ENCODE results near the gene PARD6G.

DNA sequence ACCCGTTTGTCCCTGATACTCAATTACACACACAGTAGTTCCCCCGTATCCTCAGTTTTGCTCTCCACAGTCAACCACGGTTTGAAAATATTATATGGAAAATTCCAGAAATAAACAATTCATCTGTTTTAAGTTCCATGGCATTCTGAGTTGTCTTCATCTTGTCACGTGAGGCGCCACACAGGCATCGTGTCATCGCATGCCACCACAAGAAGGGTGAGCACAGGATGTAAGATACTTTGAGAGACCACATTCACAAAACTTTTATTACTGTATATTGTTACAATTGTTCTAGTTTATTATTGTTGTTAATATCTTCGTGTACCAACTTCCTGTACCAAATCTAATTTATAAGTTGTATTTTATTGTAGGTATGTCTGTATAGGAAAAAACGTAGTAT lies 120.5 kb downstream of the PARD6G start:
- TF ChIP-seq, protein P1, sequence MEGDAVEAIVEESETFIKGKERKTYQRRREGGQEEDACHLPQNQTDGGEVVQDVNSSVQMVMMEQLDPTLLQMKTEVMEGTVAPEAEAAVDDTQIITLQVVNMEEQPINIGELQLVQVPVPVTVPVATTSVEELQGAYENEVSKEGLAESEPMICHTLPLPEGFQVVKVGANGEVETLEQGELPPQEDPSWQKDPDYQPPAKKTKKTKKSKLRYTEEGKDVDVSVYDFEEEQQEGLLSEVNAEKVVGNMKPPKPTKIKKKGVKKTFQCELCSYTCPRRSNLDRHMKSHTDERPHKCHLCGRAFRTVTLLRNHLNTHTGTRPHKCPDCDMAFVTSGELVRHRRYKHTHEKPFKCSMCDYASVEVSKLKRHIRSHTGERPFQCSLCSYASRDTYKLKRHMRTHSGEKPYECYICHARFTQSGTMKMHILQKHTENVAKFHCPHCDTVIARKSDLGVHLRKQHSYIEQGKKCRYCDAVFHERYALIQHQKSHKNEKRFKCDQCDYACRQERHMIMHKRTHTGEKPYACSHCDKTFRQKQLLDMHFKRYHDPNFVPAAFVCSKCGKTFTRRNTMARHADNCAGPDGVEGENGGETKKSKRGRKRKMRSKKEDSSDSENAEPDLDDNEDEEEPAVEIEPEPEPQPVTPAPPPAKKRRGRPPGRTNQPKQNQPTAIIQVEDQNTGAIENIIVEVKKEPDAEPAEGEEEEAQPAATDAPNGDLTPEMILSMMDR (conservative IDR thresholded peaks at IDR 0.05 in 1 of 2, IDR thresholded peaks at IDR 0.05 in 1 of 2; ENCODE audit: low read depth in 1 of 2, low read length in 2 of 2) = no peak
- TF ChIP-seq EZH2 (IDR thresholded peaks at IDR 0.05; ENCODE audit: low read length, missing control alignments) = no peak

Data from fibroblast of lung (primary cell).